Calu3 (cell line): ENCODE measurements around the gene MRPL39. TPM values are rescaled to one million over a fixed set of nuclear protein-coding genes. Genes with fewer than 3 reads are reported as not detected.

ENCODE experiments used
- BruUV-seq: library from RNA; stranded (reverse); fragments of 400-500 nt; replicated peaks from 2 replicates; lab custom pipeline; 2021; lab: Mats Ljungman, UMichigan
- CTCF ChIA-PET: fragments of 300-600 bp; sonication (Branson Sonifier 250); formaldehyde crosslinking; loops from one replicate; lab custom pipeline; 2022; ENCODE audit warnings: antibody characterized with exemption; lab: Charles Lee
- DNase-seq: peaks from one replicate; pipeline ENCODE4 v3.0.0; 2022
- H3K27ac Mint-ChIP-seq: one replicate; pipeline ENCODE4 v1.8.0; 2022; ENCODE audit warnings: mixed read lengths; ENCODE audit not compliant: unreplicated experiment
- H3K27me3 Mint-ChIP-seq: one replicate; pipeline ENCODE4 v1.8.0; 2022; ENCODE audit warnings: mixed read lengths; ENCODE audit not compliant: unreplicated experiment
- H3K36me3 Mint-ChIP-seq: one replicate; pipeline ENCODE4 v1.8.0; 2022; ENCODE audit warnings: mild to moderate bottlenecking, moderate library complexity, mixed read lengths; ENCODE audit not compliant: insufficient read depth, unreplicated experiment
- H3K4me1 Mint-ChIP-seq: one replicate; pipeline ENCODE4 v1.8.0; 2022; ENCODE audit warnings: mild to moderate bottlenecking, low read depth, mixed read lengths; ENCODE audit not compliant: unreplicated experiment
- H3K4me3 Mint-ChIP-seq: one replicate; pipeline ENCODE4 v1.8.0; 2022; ENCODE audit warnings: mild to moderate bottlenecking, low read depth, moderate library complexity, mixed read lengths; ENCODE audit not compliant: unreplicated experiment
- H3K9me3 Mint-ChIP-seq: one replicate; pipeline ENCODE4 v1.8.0; 2022; ENCODE audit warnings: low read depth, mixed read lengths; ENCODE audit not compliant: unreplicated experiment
- CTCF ChIP-seq: fragments of 200-600 bp; IDR thresholded peaks from one replicate; pipeline ENCODE4 v1.8.0; 2022; ENCODE audit warnings: antibody characterized with exemption; ENCODE audit not compliant: unreplicated experiment
- intact Hi-C: fragments of 100-400 bp; cut with micrococcal nuclease; formaldehyde crosslinking; loops from one replicate; pipeline ENCODE4 v1.10.0; 2022; ENCODE audit not compliant: unreplicated experiment
- total RNA-seq: library from RNA; stranded (reverse); gene quantifications from 2 replicates; pipeline ENCODE4 v1.2.3, GENCODE V29; 2022

The MRPL39 gene
- total RNA-seq, 1 experiment from 2014 or later: 20.0 TPM

GRCh38 chr21:25639551-25640201 lies 32.4 kb upstream of the MRPL39 start:
- peaks cover 7% of the 10 kb centered on the region for H3K4me1 Mint-ChIP-seq
- peaks cover 73% of the 10 kb centered on the region for H3K27me3 Mint-ChIP-seq
- no peak for DNase-seq
- no peaks in the 10 kb centered on the region for H3K9me3 Mint-ChIP-seq
- H3K4me3 Mint-ChIP-seq: peak overlapping the region; percentile 55
- H3K36me3 Mint-ChIP-seq: no peaks in the 10 kb centered on the region
- no peak overlapping the region for H3K27ac Mint-ChIP-seq
- CTCF ChIA-PET: no interaction called here
- TF ChIP-seq CTCF: no peak
- BruUV-seq: no TSS peak
- intact Hi-C loops: no loop called here

GRCh38 chr21:25638660-25639550 lies 31.6 kb upstream of the MRPL39 start, which contains the start of gene JAM2:
TSS of gene JAM2 (plus strand) at chr21:25639258. CDS start at chr21:25639822, 564 bp downstream.
- intact Hi-C loops: no loop called here
- peaks cover 79% of the 10 kb centered on the region for H3K27me3 Mint-ChIP-seq
- TF ChIP-seq CTCF: no peak
- peak within 1 kb of the TSS; percentile 55 for H3K4me3 Mint-ChIP-seq
- no TSS peak for BruUV-seq
- H3K9me3 Mint-ChIP-seq: no peaks in the 10 kb centered on the region
- H3K36me3 Mint-ChIP-seq: no peaks in the 10 kb centered on the region
- peaks cover 7% of the 10 kb centered on the region for H3K4me1 Mint-ChIP-seq
- H3K27ac Mint-ChIP-seq: no peak within 1 kb of the TSS
- no peak for DNase-seq
- CTCF ChIA-PET: no interaction called here

- CTCF ChIA-PET: no interaction called here
- TF ChIP-seq CTCF: no peak
- intact Hi-C loops: no loop called here
Measured at GRCh38 chr21:25637851-25638659, 30.8 kb upstream of the MRPL39 start.

GRCh38 chr21:25636727-25637126 lies 29.4 kb upstream of the MRPL39 start:
- H3K4me1 Mint-ChIP-seq: peaks cover 7% of the 10 kb centered on the region
- no peak overlapping the region for H3K27ac Mint-ChIP-seq
- no peak overlapping the region for H3K4me3 Mint-ChIP-seq
- no peak for TF ChIP-seq CTCF
- DNase-seq: no peak
- no peaks in the 10 kb centered on the region for H3K9me3 Mint-ChIP-seq
- H3K27me3 Mint-ChIP-seq: peaks cover 71% of the 10 kb centered on the region
- intact Hi-C loops: no loop called here
- CTCF ChIA-PET: no interaction called here
- no TSS peak for BruUV-seq
- no peaks in the 10 kb centered on the region for H3K36me3 Mint-ChIP-seq

More at GRCh38 chr21:25637851-25638659, 30.8 kb upstream of the MRPL39 start:
- Mint-ChIP-seq H3K27ac (no peak overlapping the region), H3K9me3 (no peaks in the 10 kb centered on the region), H3K4me3 (no peak overlapping the region), H3K27me3 (peaks cover 79% of the 10 kb centered on the region), H3K36me3 (no peaks in the 10 kb centered on the region), H3K4me1 (peaks cover 7% of the 10 kb centered on the region)
- no TSS peak for BruUV-seq
- no peak for DNase-seq
